GM12891 (cell line): ENCODE data around the gene CLEC4M.

Experiments used
- DNase-seq: peaks from one replicate; pipeline ENCODE4 v3.0.0; 2011; ENCODE audit warnings: low spot score; ENCODE audit not compliant: insufficient read length
- FAIRE-seq: peaks from 2 replicates; lab custom pipeline; 2011; peaks lifted over from hg19 to GRCh38; lab: Jason Lieb, UNC
- PAX5 ChIP-seq: IDR thresholded peaks from 2 replicates; pipeline ENCODE4 v1.6.1; 2011; ENCODE audit warnings: low read length, moderate library complexity, mild to moderate bottlenecking; ENCODE audit not compliant: insufficient read depth, severe bottlenecking
- POLR2A ChIP-seq: IDR thresholded peaks from 2 replicates; pipeline ENCODE4 v1.6.1; 2011; ENCODE audit warnings: low read depth, low read length, control low read depth
- POLR2AphosphoS5 ChIP-seq: IDR thresholded peaks from 2 replicates; pipeline ENCODE4 v1.6.1; 2011; ENCODE audit warnings: low read depth, low read length, control low read depth
- POU2F2 ChIP-seq: IDR thresholded peaks from 2 replicates; pipeline ENCODE4 v1.6.1; 2011; ENCODE audit warnings: low read depth, mild to moderate bottlenecking, control low read depth, low read length, moderate library complexity
- SPI1 ChIP-seq: IDR thresholded peaks from 2 replicates; pipeline ENCODE4 v1.6.1; 2011; ENCODE audit warnings: low read depth, low read length, control low read depth
- TAF1 ChIP-seq: IDR thresholded peaks from 2 replicates; pipeline ENCODE4 v1.6.1; 2011; ENCODE audit warnings: low read depth, low read length, control low read depth

Gene CLEC4M

GRCh38 chr19:7769171-7769570 is 6.1 kb downstream of the CLEC4M start:
- no peak for TF ChIP-seq TAF1
- TF ChIP-seq POLR2AphosphoS5, result no peak
- TF ChIP-seq POLR2A, result no peak
- TF ChIP-seq POU2F2, result no peak
- no peak for TF ChIP-seq SPI1
- FAIRE-seq (no peak), DNase-seq (no peak)

GRCh38 chr19:7771072-7771471 is 8.0 kb downstream of the CLEC4M start:
- DNase-seq (no peak), FAIRE-seq (peak; percentile 31)
- TF ChIP-seq SPI1 (no peak), POLR2AphosphoS5 (no peak), TAF1 (no peak), POLR2A (no peak), POU2F2 (no peak), PAX5 (no peak)

- DNase-seq (no peak), FAIRE-seq (peak; percentile 95)
- no peak for TF ChIP-seq PAX5
- peak; percentile 81 for TF ChIP-seq POU2F2
Observed at GRCh38 chr19:7772752-7773291, 9.8 kb downstream of the CLEC4M start.

GRCh38 chr19:7773841-7774240 is 10.8 kb downstream of the CLEC4M start:
- FAIRE-seq, result no peak
- TF ChIP-seq POLR2A (no peak), POU2F2 (no peak), SPI1 (no peak)
- no peak for DNase-seq

- no peak for FAIRE-seq
- no peak for TF ChIP-seq POLR2AphosphoS5
- TF ChIP-seq TAF1, result no peak
- no peak for TF ChIP-seq POU2F2
- TF ChIP-seq PAX5, result no peak
- no peak for TF ChIP-seq SPI1
- TF ChIP-seq POLR2A, result no peak
- DNase-seq, result no peak
Observed at GRCh38 chr19:7775761-7776160, 12.7 kb downstream of the CLEC4M start.

GRCh38 chr19:7778081-7778480 is 15.0 kb downstream of the CLEC4M start:
- no peak for TF ChIP-seq PAX5
- no peak for TF ChIP-seq TAF1
- TF ChIP-seq POU2F2, result no peak
- peak; percentile 65 for TF ChIP-seq SPI1
- FAIRE-seq (peak; percentile 59), DNase-seq (no peak)

GRCh38 chr19:7779631-7780486 is 16.8 kb downstream of the CLEC4M start:
- DNase-seq (no peak), FAIRE-seq (no peak)
- TF ChIP-seq SPI1 (no peak), TAF1 (no peak), POLR2A (no peak), POLR2AphosphoS5 (no peak), POU2F2 (no peak), PAX5 (no peak)

- DNase-seq (no peak), FAIRE-seq (no peak)
- no peak for TF ChIP-seq POLR2AphosphoS5
- TF ChIP-seq POLR2A, result no peak
- no peak for TF ChIP-seq SPI1
- TF ChIP-seq PAX5, result no peak
- TF ChIP-seq TAF1, result no peak
- TF ChIP-seq POU2F2, result no peak
Observed at GRCh38 chr19:7781157-7781556, 18.1 kb downstream of the CLEC4M start.

- no peak for TF ChIP-seq POLR2A
- TF ChIP-seq SPI1, result no peak
- no peak for TF ChIP-seq PAX5
- TF ChIP-seq TAF1, result no peak
- no peak for TF ChIP-seq POU2F2
- no peak for TF ChIP-seq POLR2AphosphoS5
- DNase-seq (no peak), FAIRE-seq (no peak)
Observed at GRCh38 chr19:7783991-7784423, 21.0 kb downstream of the CLEC4M start.

GRCh38 chr19:7784856-7785255 is 21.8 kb downstream of the CLEC4M start:
- DNase-seq, result no peak
- FAIRE-seq, result no peak
- TF ChIP-seq POLR2AphosphoS5 (no peak), POU2F2 (no peak), TAF1 (no peak), PAX5 (no peak), SPI1 (no peak), POLR2A (no peak)
